Left ventricle myocardium superior (tissue), 1 donor: ENCODE data around the gene SOD2. TPM values are rescaled to one million over a fixed set of nuclear protein-coding genes. Genes with fewer than 3 reads are reported as not detected.
A peak's percentile ranks its signal among the peaks of the same experiment; 100 is the strongest.

Experiments used
- ATAC-seq: fragments of 200-7000 bp; cut with Tn5 transposase; one replicate; pipeline ENCODE4 v1.9.1; 2020; ENCODE audit warnings: mild to moderate bottlenecking, moderate library complexity
- DNase-seq: peaks from one replicate; pipeline ENCODE4 v3.0.0-alpha.2; 2020
- intact Hi-C: fragments of 100-400 bp; cut with micrococcal nuclease; formaldehyde crosslinking; loops from one replicate; pipeline ENCODE4 v1.11.0; 2022
- total RNA-seq: library from RNA; stranded (reverse); fragmentation: NEBNext Ultra II Directional; extraction: Animal tissue kit (Norgen Biotek cat#: 25700); gene quantifications from one replicate; pipeline ENCODE4 v1.2.1, GENCODE V29; 2021
- donor health status: DM: no; HTN: yes; CAD: no; lungs with severe emphysema.

The SOD2 gene
- total RNA-seq, 1 donor from 2014 or later, result 1,053 TPM

- intact Hi-C loops, result loop anchor here (10.0 kb wide), 1 partner anchor 480 kb away; no protein-coding TSS in a partner anchor
- DNase-seq, result no peak
- peak; percentile 26 for ATAC-seq
Measured at GRCh38 chr6:159654483-159655098, 38.5 kb downstream of the SOD2 start.

GRCh38 chr6:159650314-159650713 lies 42.7 kb downstream of the SOD2 start:
- intact Hi-C loops, result loop anchor here (10.0 kb wide), 1 partner anchor 476 kb away; no protein-coding TSS in a partner anchor
- DNase-seq, result no peak
- no peak for ATAC-seq

GRCh38 chr6:159649441-159649840 lies 43.6 kb downstream of the SOD2 start:
- DNase-seq, result no peak
- ATAC-seq, result no peak
- intact Hi-C loops, result no loop called here

- intact Hi-C loops, result no loop called here
- ATAC-seq, result no peak
- DNase-seq, result no peak
Measured at GRCh38 chr6:159646733-159647132, 46.3 kb downstream of the SOD2 start.

- intact Hi-C loops, result no loop called here
- ATAC-seq, result no peak
Measured at GRCh38 chr6:159646116-159646515, 46.9 kb downstream of the SOD2 start.

GRCh38 chr6:159645640-159646039 lies 47.4 kb downstream of the SOD2 start:
- ATAC-seq, result no peak
- intact Hi-C loops, result no loop called here

More at GRCh38 chr6:159646116-159646515, 46.9 kb downstream of the SOD2 start:
- no peak for DNase-seq

More at GRCh38 chr6:159645640-159646039, 47.4 kb downstream of the SOD2 start:
- DNase-seq, result no peak

Other genes with a start within 250 kb of the SOD2 start
- 46.4 TPM for gene WTAP, start 34.3 kb upstream of the SOD2 start, total RNA-seq
- 4.0 TPM for gene ACAT2, start 68.8 kb upstream of the SOD2 start, total RNA-seq
- gene TCP1, start 96.4 kb upstream of the SOD2 start, total RNA-seq, result 164 TPM
- 70.8 TPM for gene MRPL18, start 97.2 kb upstream of the SOD2 start, total RNA-seq
- gene PNLDC1, start 107.0 kb upstream of the SOD2 start, total RNA-seq, result 0.17 TPM
- not detected for gene MAS1, start 197.7 kb upstream of the SOD2 start, total RNA-seq